ENCODE data around the gene KLHL26. TPM values are rescaled to one million over a fixed set of nuclear protein-coding genes. Genes with fewer than 3 reads are reported as not detected.

The KLHL26 gene
- total and polyA plus RNA-seq, 9 of the 15 experiments (the other 6 are each of a cell fraction or from before 2014, with no cell fraction given), result 0.13 to 13.3 (median 1.4) TPM

DNA sequence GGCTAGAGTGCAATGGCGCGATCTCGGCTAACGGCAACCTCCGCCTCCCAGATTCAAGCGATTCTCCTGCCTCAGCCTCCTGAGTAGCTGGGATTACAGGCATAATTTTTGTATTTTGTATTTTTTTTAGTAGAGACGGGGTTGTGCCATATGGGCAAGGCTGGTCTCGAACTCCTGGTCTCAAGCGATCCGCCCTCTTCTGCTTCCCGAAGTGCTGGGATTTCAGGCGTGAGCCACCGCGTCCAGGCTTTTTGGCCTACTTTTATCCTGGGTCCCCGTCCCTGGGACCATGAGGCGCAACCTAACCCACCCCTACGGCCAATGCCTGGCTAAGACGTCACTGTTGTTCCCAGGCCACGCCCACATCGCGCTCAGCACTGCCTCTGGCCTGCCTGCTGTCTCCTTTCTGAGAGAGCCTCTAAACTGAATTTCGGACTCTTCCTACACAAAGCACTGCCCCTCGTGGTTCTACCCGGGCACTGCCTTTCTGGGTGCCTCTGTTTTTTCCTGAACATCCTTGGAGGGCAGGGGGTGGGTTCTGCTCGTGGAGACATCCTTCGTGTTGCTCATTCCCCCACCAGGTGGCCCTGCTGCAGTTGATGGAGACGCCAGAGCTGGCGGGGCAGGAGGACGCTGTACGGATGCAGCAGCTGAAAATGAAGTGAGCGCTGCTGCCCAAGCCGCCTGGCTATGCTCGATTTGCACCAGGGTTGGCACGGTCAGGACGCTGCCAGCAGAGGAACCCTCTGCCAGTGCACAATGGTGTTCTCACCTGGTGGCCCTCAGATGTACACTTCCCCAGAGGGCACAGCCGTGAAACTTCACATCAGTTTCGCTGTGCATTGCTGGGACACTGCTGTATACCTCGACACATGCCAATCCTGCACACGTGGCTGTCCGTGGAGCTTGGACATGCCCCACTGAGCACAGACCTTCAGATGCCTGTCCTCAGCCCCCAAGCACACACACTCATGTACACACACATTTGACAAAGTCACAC is 46.3 kb upstream of the KLHL26 start (continued):
- TF ChIP-seq, protein P1, sequence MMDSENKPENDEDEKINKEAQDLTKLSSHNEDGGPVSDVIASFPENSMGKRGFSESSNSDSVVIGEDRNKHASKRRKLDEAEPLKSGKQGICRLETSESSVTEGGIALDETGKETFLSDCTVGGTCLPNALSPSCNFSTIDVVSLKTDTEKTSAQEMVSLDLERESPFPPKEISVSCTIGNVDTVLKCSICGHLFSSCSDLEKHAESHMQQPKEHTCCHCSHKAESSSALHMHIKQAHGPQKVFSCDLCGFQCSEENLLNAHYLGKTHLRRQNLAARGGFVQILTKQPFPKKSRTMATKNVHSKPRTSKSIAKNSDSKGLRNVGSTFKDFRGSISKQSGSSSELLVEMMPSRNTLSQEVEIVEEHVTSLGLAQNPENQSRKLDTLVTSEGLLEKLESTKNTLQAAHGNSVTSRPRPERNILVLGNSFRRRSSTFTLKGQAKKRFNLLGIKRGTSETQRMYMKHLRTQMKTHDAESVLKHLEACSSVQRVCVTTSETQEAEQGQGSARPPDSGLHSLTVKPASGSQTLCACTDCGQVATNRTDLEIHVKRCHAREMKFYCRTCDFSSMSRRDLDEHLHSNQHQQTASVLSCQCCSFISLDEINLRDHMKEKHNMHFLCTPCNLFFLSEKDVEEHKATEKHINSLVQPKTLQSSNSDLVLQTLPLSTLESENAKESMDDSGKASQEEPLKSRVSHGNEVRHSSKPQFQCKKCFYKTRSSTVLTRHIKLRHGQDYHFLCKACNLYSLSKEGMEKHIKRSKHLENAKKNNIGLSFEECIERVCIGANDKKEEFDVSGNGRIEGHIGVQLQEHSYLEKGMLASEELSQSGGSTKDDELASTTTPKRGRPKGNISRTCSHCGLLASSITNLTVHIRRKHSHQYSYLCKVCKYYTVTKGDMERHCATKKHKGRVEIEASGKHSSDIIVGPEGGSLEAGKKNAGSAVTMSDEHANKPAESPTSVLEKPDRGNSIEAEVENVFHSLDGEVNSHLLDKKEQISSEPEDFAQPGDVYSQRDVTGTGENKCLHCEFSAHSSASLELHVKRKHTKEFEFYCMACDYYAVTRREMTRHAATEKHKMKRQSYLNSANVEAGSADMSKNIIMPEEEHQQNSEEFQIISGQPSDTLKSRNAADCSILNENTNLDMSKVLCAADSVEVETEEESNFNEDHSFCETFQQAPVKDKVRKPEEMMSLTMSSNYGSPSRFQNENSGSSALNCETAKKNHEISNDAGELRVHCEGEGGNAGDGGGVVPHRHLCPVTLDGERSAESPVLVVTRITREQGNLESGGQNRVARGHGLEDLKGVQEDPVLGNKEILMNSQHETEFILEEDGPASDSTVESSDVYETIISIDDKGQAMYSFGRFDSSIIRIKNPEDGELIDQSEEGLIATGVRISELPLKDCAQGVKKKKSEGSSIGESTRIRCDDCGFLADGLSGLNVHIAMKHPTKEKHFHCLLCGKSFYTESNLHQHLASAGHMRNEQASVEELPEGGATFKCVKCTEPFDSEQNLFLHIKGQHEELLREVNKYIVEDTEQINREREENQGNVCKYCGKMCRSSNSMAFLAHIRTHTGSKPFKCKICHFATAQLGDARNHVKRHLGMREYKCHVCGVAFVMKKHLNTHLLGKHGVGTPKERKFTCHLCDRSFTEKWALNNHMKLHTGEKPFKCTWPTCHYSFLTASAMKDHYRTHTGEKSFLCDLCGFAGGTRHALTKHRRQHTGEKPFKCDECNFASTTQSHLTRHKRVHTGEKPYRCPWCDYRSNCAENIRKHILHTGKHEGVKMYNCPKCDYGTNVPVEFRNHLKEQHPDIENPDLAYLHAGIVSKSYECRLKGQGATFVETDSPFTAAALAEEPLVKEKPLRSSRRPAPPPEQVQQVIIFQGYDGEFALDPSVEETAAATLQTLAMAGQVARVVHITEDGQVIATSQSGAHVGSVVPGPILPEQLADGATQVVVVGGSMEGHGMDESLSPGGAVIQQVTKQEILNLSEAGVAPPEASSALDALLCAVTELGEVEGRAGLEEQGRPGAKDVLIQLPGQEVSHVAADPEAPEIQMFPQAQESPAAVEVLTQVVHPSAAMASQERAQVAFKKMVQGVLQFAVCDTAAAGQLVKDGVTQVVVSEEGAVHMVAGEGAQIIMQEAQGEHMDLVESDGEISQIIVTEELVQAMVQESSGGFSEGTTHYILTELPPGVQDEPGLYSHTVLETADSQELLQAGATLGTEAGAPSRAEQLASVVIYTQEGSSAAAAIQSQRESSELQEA (IDR thresholded peaks at IDR 0.05; ENCODE audit: low read depth), result peak; percentile 63; the same call in 1 of the 2 replicates
- TF ChIP-seq SRSF1 (IDR thresholded peaks at IDR 0.05; ENCODE audit: low read depth, low read length), result no peak
- peak; percentile 89 for TF ChIP-seq ZBTB33 (CRISPR knock-in tag; IDR thresholded peaks at IDR 0.05)
- no peak for TF ChIP-seq ZNF431 (CRISPR knock-in tag; IDR thresholded peaks at IDR 0.05)
- TF ChIP-seq STAG1 (CRISPR knock-in tag; IDR thresholded peaks at IDR 0.05; ENCODE audit: borderline replicate concordance), result no peak
- peak; percentile 78 for TF ChIP-seq SP1 (CRISPR knock-in tag; IDR thresholded peaks at IDR 0.05)
- TF ChIP-seq, protein P2, sequence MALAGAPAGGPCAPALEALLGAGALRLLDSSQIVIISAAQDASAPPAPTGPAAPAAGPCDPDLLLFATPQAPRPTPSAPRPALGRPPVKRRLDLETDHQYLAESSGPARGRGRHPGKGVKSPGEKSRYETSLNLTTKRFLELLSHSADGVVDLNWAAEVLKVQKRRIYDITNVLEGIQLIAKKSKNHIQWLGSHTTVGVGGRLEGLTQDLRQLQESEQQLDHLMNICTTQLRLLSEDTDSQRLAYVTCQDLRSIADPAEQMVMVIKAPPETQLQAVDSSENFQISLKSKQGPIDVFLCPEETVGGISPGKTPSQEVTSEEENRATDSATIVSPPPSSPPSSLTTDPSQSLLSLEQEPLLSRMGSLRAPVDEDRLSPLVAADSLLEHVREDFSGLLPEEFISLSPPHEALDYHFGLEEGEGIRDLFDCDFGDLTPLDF (CRISPR knock-in tag; IDR thresholded peaks at IDR 0.05), result no peak
- peak; percentile 61 for TF ChIP-seq TBP (optimal IDR thresholded peaks at IDR 0.05; ENCODE audit: low read depth, low read length)
- no peak for TF ChIP-seq TEAD2 (tag; IDR thresholded peaks at IDR 0.05)
- TF ChIP-seq HLTF (IDR thresholded peaks at IDR 0.05), result 0 out of 2 replicates have a peak, but pooled peaks have one; percentile 23
